Neural progenitor cell (in vitro differentiated cells): ENCODE measurements around the gene PCDH1. TPM values are rescaled to one million over a fixed set of nuclear protein-coding genes. Genes with fewer than 3 reads are reported as not detected.

Experiments used
- DNase-seq: peaks from one replicate; pipeline ENCODE4 v3.0.0-alpha.2; 2016; ENCODE audit warnings: low spot score
- H2AFZ ChIP-seq: fragments of 200-600 bp; sonication (generic); replicated peaks from 2 replicates; pipeline ENCODE4 v1.6.1; 2016; ENCODE audit warnings: antibody characterized with exemption
- H3F3A ChIP-seq: fragments of 200-600 bp; sonication (generic); 2 replicates; pipeline ENCODE4 v1.6.1; 2016; ENCODE audit warnings: antibody characterized with exemption, low read depth
- H3K27ac ChIP-seq: fragments of 200-600 bp; sonication (generic); 2 replicates; pipeline ENCODE4 v1.5.1; 2016; ENCODE audit warnings: mild to moderate bottlenecking
- H3K27me3 ChIP-seq: fragments of 200-600 bp; sonication (generic); 2 replicates; pipeline ENCODE4 v1.6.1; 2016; ENCODE audit warnings: mild to moderate bottlenecking, moderate library complexity
- H3K36me3 ChIP-seq: fragments of 200-600 bp; sonication (generic); 2 replicates; pipeline ENCODE4 v1.5.1; 2016
- H3K4me1 ChIP-seq: fragments of 200-600 bp; sonication (generic); 2 replicates; pipeline ENCODE4 v1.6.1; 2016; ENCODE audit warnings: mixed run types
- H3K4me2 ChIP-seq: fragments of 200-600 bp; sonication (generic); 2 replicates; pipeline ENCODE4 v1.6.1; 2016
- H3K4me3 ChIP-seq: fragments of 200-600 bp; sonication (generic); 2 replicates; pipeline ENCODE4 v1.5.1; 2016
- H3K79me2 ChIP-seq: fragments of 200-600 bp; sonication (generic); 2 replicates; pipeline ENCODE4 v1.6.1; 2016; ENCODE audit warnings: low read depth
- H3K9ac ChIP-seq: fragments of 200-600 bp; sonication (generic); 2 replicates; pipeline ENCODE4 v1.6.1; 2016
- H3K9me3 ChIP-seq: fragments of 200-600 bp; sonication (generic); 2 replicates; pipeline ENCODE4 v1.5.1; 2016; ENCODE audit warnings: low read depth
- H4K20me1 ChIP-seq: fragments of 200-600 bp; sonication (generic); 2 replicates; pipeline ENCODE4 v1.6.1; 2016; ENCODE audit warnings: low read depth
- H3K27ac Mint-ChIP-seq: 3 replicates; pipeline ENCODE4 v1.8.0; 2021; ENCODE audit warnings: mixed read lengths
- H3K27me3 Mint-ChIP-seq: 2 replicates; pipeline ENCODE4 v1.8.0; 2022; ENCODE audit warnings: low read depth, mild to moderate bottlenecking, inconsistent platforms, moderate library complexity, mixed read lengths; ENCODE audit not compliant: insufficient read depth
- H3K36me3 Mint-ChIP-seq: 3 replicates; pipeline ENCODE4 v1.8.0; 2021; ENCODE audit warnings: mixed read lengths
- H3K4me1 Mint-ChIP-seq: 3 replicates; pipeline ENCODE4 v1.8.0; 2021; ENCODE audit warnings: mixed read lengths
- H3K4me3 Mint-ChIP-seq: 3 replicates; pipeline ENCODE4 v1.8.0; 2021; ENCODE audit warnings: mild to moderate bottlenecking, moderate library complexity, mixed read lengths
- H3K9me3 Mint-ChIP-seq: 3 replicates; pipeline ENCODE4 v1.8.0; 2020; ENCODE audit warnings: mixed read lengths
- EZH2 ChIP-seq: fragments of 200-600 bp; sonication (generic); IDR thresholded peaks from 2 replicates; pipeline ENCODE4 v1.6.1; 2017; ENCODE audit warnings: antibody characterized with exemption, mild to moderate bottlenecking, moderate library complexity
- EZH2phosphoT487 ChIP-seq: fragments of 200-600 bp; sonication (generic); IDR thresholded peaks from 2 replicates; pipeline ENCODE4 v1.6.1; 2017; ENCODE audit warnings: antibody characterized with exemption
- total RNA-seq: library from RNA; depleted of rRNA; stranded (reverse); fragments of >200 nt; gene quantifications from 2 replicates; pipeline ENCODE4 v1.2.3, GENCODE V29; 2015; ENCODE audit warnings: low replicate concordance
- TF ChIP-seq, protein P1 (sequence below): fragments of 200-600 bp; sonication (generic); IDR thresholded peaks from 2 replicates; pipeline ENCODE4 v1.5.1; 2017; ENCODE audit warnings: antibody characterized with exemption, mild to moderate bottlenecking

The PCDH1 gene
- total RNA-seq, 1 donor from 2014 or later = 24.8 TPM

DNA sequence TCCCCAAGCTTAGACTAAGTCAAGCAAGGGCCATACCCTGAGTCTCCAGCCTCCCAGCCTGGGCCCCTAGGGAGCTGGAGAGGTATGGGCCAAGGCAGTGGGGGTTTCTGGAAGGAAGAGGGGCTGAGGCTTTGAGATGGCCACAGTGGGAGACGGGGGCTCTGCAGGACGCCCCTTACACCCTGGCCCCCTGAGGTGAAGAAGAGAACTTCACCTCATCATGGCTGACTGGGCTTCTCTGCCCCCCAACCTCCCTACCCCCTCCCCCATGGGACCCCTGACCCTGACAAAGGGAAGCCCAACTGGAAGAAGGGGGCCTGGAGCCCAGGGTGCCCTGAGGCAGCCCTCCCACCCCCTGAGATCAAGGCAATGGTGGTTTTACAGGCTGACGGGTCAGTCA is 25.8 kb downstream of the PCDH1 start:
- H3K4me2 ChIP-seq = no peak overlapping the region
- peaks cover 29% of the 10 kb centered on the region for H3K4me1 ChIP-seq
- H4K20me1 ChIP-seq = no peaks in the 10 kb centered on the region
- no peaks in the 10 kb centered on the region for H3K27me3 Mint-ChIP-seq
- no peak overlapping the region for H3K9ac ChIP-seq
- H3K4me1 Mint-ChIP-seq = peaks cover 38% of the 10 kb centered on the region
- no peaks in the 10 kb centered on the region for H3K27me3 ChIP-seq
- no peak overlapping the region for H2AFZ ChIP-seq
- H3K4me3 ChIP-seq = no peak overlapping the region
- H3K27ac ChIP-seq = no peak overlapping the region
- TF ChIP-seq EZH2 = no peak
- TF ChIP-seq, protein P1, sequence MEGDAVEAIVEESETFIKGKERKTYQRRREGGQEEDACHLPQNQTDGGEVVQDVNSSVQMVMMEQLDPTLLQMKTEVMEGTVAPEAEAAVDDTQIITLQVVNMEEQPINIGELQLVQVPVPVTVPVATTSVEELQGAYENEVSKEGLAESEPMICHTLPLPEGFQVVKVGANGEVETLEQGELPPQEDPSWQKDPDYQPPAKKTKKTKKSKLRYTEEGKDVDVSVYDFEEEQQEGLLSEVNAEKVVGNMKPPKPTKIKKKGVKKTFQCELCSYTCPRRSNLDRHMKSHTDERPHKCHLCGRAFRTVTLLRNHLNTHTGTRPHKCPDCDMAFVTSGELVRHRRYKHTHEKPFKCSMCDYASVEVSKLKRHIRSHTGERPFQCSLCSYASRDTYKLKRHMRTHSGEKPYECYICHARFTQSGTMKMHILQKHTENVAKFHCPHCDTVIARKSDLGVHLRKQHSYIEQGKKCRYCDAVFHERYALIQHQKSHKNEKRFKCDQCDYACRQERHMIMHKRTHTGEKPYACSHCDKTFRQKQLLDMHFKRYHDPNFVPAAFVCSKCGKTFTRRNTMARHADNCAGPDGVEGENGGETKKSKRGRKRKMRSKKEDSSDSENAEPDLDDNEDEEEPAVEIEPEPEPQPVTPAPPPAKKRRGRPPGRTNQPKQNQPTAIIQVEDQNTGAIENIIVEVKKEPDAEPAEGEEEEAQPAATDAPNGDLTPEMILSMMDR = no peak
- TF ChIP-seq EZH2phosphoT487 = no peak
- peaks cover 9% of the 10 kb centered on the region for H3K79me2 ChIP-seq
- no peak overlapping the region for H3K4me3 Mint-ChIP-seq
- H3K36me3 ChIP-seq = no peaks in the 10 kb centered on the region
- H3F3A ChIP-seq = peaks cover 40% of the 10 kb centered on the region
- no peaks in the 10 kb centered on the region for H3K9me3 Mint-ChIP-seq
- H3K9me3 ChIP-seq = no peaks in the 10 kb centered on the region
- no peak overlapping the region for H3K27ac Mint-ChIP-seq
- H3K36me3 Mint-ChIP-seq = peaks cover 8% of the 10 kb centered on the region
- no peak for DNase-seq

DNA sequence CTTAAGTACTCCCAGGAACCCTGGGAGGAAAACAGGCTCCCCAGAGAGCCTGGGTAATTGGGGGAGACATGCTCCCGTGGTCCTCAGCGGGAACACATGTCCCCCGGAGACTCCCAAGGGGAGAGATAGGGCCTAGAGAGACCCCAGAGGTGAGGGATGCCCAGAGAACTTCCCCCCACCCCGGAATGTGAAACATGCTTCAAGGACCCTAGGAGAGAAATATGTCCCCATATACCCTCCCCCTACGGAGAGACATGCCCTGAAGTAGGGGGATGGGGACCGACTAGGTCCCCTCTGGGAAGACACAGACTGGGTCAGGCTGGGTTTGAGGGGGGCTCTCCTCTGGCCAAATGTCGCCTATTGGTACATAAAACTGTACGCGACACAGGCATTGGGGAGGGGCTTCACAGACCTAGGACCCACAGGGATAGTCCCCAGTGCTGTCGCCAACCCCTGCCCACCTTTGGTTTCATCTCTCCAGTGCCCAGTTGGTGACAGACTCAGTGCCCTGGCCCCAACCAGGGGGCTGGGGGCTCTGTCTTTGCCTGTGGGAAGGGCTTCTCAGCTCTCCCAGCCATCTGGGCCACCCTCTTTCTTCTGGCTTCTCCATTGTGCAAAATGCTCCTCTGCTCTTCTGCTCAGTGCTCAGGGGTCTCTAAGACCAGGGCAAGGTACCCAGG is 26.9 kb downstream of the PCDH1 start:
- DNase-seq = no peak
- Histone ChIP-seq H3K79me2 (peaks cover 11% of the 10 kb centered on the region), H3K9ac (no peak overlapping the region), H3K4me1 (peaks cover 34% of the 10 kb centered on the region), H3K4me3 (no peak overlapping the region), H3K9me3 (no peaks in the 10 kb centered on the region), H3K36me3 (no peaks in the 10 kb centered on the region), H3K27me3 (no peaks in the 10 kb centered on the region), H3K27ac (no peak overlapping the region), H3K4me2 (peak overlapping the region; percentile 92), H3F3A (peaks cover 42% of the 10 kb centered on the region), H4K20me1 (no peaks in the 10 kb centered on the region), H2AFZ (no peak overlapping the region)
- peak overlapping the region; percentile 78 for H3K4me3 Mint-ChIP-seq
- H3K4me1 Mint-ChIP-seq = peaks cover 36% of the 10 kb centered on the region
- H3K27ac Mint-ChIP-seq = peak overlapping the region; percentile 81
- H3K36me3 Mint-ChIP-seq = peaks cover 5% of the 10 kb centered on the region
- no peaks in the 10 kb centered on the region for H3K9me3 Mint-ChIP-seq
- TF ChIP-seq EZH2 (no peak), EZH2phosphoT487 (no peak)
- TF ChIP-seq, protein P1 = no peak
- no peaks in the 10 kb centered on the region for H3K27me3 Mint-ChIP-seq

DNA sequence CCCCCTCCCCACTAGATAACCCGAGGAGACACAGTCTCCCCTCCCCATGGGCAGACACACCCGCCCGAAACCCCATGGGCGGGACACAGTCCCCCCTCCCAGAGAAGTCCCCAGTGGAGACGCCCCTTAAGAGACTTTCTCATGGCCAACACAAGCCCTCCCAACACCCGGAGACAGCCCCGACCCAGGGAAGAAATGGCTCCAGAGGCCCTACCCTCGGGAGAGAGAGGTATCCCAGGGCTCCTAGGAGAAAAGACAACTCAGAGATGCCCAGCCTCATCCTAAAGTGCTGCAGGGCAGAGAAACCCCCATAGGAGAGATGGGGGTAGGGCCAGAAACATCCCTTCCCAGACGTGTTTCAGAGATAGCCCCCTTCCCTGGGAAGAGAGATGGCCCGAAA is 27.4 kb downstream of the PCDH1 start:
- no peaks in the 10 kb centered on the region for H4K20me1 ChIP-seq
- Mint-ChIP-seq H3K9me3 (no peaks in the 10 kb centered on the region), H3K4me3 (peak overlapping the region; percentile 78), H3K27me3 (peaks cover 3% of the 10 kb centered on the region), H3K36me3 (peaks cover 5% of the 10 kb centered on the region), H3K4me1 (peaks cover 41% of the 10 kb centered on the region), H3K27ac (no peak overlapping the region)
- no peak overlapping the region for H3K9ac ChIP-seq
- no peak overlapping the region for H2AFZ ChIP-seq
- H3K27me3 ChIP-seq = no peaks in the 10 kb centered on the region
- H3F3A ChIP-seq = peaks cover 47% of the 10 kb centered on the region
- no peaks in the 10 kb centered on the region for H3K36me3 ChIP-seq
- H3K4me3 ChIP-seq = peak overlapping the region; percentile 61
- TF ChIP-seq, protein P1 = no peak
- no peaks in the 10 kb centered on the region for H3K9me3 ChIP-seq
- H3K27ac ChIP-seq = no peak overlapping the region
- DNase-seq = peak; percentile 36
- H3K4me1 ChIP-seq = peaks cover 40% of the 10 kb centered on the region
- peaks cover 11% of the 10 kb centered on the region for H3K79me2 ChIP-seq
- H3K4me2 ChIP-seq = peak overlapping the region; percentile 92
